ENCODE measurements around the gene ZNF516.

- no peak for TF ChIP-seq SUPT20H (IDR thresholded peaks at IDR 0.05; ENCODE audit: borderline replicate concordance, control insufficient read depth, low read depth, low read length)
- no peak for TF ChIP-seq EP300 (IDR thresholded peaks at IDR 0.05; ENCODE audit: borderline replicate concordance in 1 of 2, control insufficient read depth in 1 of 2, low read depth in 2 of 2, low read length in 2 of 2)
- TF ChIP-seq, protein P1, sequence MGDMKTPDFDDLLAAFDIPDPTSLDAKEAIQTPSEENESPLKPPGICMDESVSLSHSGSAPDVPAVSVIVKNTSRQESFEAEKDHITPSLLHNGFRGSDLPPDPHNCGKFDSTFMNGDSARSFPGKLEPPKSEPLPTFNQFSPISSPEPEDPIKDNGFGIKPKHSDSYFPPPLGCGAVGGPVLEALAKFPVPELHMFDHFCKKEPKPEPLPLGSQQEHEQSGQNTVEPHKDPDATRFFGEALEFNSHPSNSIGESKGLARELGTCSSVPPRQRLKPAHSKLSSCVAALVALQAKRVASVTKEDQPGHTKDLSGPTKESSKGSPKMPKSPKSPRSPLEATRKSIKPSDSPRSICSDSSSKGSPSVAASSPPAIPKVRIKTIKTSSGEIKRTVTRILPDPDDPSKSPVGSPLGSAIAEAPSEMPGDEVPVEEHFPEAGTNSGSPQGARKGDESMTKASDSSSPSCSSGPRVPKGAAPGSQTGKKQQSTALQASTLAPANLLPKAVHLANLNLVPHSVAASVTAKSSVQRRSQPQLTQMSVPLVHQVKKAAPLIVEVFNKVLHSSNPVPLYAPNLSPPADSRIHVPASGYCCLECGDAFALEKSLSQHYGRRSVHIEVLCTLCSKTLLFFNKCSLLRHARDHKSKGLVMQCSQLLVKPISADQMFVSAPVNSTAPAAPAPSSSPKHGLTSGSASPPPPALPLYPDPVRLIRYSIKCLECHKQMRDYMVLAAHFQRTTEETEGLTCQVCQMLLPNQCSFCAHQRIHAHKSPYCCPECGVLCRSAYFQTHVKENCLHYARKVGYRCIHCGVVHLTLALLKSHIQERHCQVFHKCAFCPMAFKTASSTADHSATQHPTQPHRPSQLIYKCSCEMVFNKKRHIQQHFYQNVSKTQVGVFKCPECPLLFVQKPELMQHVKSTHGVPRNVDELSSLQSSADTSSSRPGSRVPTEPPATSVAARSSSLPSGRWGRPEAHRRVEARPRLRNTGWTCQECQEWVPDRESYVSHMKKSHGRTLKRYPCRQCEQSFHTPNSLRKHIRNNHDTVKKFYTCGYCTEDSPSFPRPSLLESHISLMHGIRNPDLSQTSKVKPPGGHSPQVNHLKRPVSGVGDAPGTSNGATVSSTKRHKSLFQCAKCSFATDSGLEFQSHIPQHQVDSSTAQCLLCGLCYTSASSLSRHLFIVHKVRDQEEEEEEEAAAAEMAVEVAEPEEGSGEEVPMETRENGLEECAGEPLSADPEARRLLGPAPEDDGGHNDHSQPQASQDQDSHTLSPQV (IDR thresholded peaks at IDR 0.05): no peak
- TF ChIP-seq, protein P2, sequence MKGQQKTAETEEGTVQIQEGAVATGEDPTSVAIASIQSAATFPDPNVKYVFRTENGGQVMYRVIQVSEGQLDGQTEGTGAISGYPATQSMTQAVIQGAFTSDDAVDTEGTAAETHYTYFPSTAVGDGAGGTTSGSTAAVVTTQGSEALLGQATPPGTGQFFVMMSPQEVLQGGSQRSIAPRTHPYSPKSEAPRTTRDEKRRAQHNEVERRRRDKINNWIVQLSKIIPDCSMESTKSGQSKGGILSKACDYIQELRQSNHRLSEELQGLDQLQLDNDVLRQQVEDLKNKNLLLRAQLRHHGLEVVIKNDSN (IDR thresholded peaks at IDR 0.05; ENCODE audit: borderline replicate concordance, extremely low read length, insufficient read depth, low read depth, low read length): no peak
- no peak for TF ChIP-seq CTCF (IDR thresholded peaks at IDR 0.05 in 2 of 3, conservative IDR thresholded peaks at IDR 0.05 in 1 of 3; ENCODE audit: control insufficient read depth in 2 of 3, extremely low read depth in 1 of 3, insufficient read depth in 1 of 3, low read depth in 3 of 3, low read length in 3 of 3)
- no peak for TF ChIP-seq MYC (IDR thresholded peaks at IDR 0.05; ENCODE audit: insufficient read depth, insufficient read length, insufficient replicate concordance, low read length, severe bottlenecking)
- TF ChIP-seq MAX (IDR thresholded peaks at IDR 0.05; ENCODE audit: low read depth, low read length): no peak
- TF ChIP-seq MTA2 (IDR thresholded peaks at IDR 0.05; ENCODE audit: low read depth): no peak
- TF ChIP-seq ZBTB33 (IDR thresholded peaks at IDR 0.05): no peak
- TF ChIP-seq, protein P3, sequence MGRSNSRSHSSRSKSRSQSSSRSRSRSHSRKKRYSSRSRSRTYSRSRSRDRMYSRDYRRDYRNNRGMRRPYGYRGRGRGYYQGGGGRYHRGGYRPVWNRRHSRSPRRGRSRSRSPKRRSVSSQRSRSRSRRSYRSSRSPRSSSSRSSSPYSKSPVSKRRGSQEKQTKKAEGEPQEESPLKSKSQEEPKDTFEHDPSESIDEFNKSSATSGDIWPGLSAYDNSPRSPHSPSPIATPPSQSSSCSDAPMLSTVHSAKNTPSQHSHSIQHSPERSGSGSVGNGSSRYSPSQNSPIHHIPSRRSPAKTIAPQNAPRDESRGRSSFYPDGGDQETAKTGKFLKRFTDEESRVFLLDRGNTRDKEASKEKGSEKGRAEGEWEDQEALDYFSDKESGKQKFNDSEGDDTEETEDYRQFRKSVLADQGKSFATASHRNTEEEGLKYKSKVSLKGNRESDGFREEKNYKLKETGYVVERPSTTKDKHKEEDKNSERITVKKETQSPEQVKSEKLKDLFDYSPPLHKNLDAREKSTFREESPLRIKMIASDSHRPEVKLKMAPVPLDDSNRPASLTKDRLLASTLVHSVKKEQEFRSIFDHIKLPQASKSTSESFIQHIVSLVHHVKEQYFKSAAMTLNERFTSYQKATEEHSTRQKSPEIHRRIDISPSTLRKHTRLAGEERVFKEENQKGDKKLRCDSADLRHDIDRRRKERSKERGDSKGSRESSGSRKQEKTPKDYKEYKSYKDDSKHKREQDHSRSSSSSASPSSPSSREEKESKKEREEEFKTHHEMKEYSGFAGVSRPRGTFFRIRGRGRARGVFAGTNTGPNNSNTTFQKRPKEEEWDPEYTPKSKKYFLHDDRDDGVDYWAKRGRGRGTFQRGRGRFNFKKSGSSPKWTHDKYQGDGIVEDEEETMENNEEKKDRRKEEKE (IDR thresholded peaks at IDR 0.05): no peak
- TF ChIP-seq ZNF274 (IDR thresholded peaks at IDR 0.05; ENCODE audit: insufficient read depth, insufficient read length): no peak
- TF ChIP-seq EGR1 (IDR thresholded peaks at IDR 0.05; ENCODE audit: borderline replicate concordance in 1 of 2, low read depth in 2 of 2, low read length in 2 of 2): no peak
- TF ChIP-seq NR2F1 (conservative IDR thresholded peaks at IDR 0.05): no peak
- TF ChIP-seq TAF1 (IDR thresholded peaks at IDR 0.05; ENCODE audit: borderline replicate concordance, low read depth, low read length): no peak
Measured at GRCh38 chr18:76319366-76319765, 175.7 kb downstream of the ZNF516 start.

Data from GM12878 (cell line).